Stimulated activated CD4-positive, alpha-beta T cell treated with anti-CD3 and anti-CD28 coated beads, Interleukin-12 subunit alpha, Interleukin-12 subunit beta, amount 100 ng/mL, for 48 hours (primary cell): Measurements from ENCODE around the gene VWF.
"Not testable (repeated sequence)": the region's sequence is repeated elsewhere in the genome, so short reads cannot be mapped to it uniquely, and the experiment has no call there.

ENCODE experiments used
- DNase-seq, 3 donors: peaks; one replicate each; pipeline ENCODE4 v3.0.0-alpha.2; 2020; ENCODE audit warnings: low read depth in 2 of 3, low spot score in 1 of 3

Gene VWF

DNA sequence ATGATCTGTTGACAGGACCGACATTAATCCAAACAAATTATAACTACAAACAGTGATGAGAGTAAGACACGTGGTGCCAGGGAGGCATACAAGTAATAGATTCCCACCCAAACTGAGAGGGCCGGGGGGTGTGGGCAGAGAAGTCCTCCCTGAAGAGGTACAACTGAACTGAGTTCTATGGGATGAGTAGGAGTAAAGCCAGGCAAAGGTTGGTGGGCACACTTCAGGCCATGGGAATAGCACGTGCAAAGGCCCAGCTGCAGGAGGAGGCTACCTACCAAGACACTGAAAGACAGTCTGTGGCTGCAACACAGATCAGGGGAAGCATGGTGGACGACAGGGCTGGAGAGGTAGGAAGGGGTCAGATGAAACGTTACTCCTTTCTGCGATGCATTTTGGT is 22.0 kb upstream of the VWF start:
- DNase-seq, result no peak

- no peak for DNase-seq
These were observed 21.1 kb upstream of the VWF start for GRCh38 chr12:6145564-6145963.

DNA sequence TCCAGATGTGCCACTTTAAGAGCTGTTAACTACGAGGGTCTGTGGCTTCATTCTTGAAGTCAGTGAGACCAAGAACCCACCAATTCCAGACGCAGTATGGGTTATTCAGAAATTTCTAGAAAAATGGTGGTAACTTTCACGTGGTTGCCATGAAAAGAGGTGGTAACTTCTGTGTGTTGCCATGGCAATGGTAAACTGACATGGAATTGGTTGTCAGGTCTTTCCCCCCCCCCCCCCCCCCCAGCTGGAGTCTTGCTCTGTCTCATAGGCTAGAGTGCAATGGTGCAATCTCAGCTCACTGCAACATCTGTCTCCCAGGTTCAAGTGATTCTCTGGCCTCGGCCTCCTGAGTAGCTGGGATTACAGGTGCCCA is 18.8 kb upstream of the VWF start:
- no peak for DNase-seq

DNA sequence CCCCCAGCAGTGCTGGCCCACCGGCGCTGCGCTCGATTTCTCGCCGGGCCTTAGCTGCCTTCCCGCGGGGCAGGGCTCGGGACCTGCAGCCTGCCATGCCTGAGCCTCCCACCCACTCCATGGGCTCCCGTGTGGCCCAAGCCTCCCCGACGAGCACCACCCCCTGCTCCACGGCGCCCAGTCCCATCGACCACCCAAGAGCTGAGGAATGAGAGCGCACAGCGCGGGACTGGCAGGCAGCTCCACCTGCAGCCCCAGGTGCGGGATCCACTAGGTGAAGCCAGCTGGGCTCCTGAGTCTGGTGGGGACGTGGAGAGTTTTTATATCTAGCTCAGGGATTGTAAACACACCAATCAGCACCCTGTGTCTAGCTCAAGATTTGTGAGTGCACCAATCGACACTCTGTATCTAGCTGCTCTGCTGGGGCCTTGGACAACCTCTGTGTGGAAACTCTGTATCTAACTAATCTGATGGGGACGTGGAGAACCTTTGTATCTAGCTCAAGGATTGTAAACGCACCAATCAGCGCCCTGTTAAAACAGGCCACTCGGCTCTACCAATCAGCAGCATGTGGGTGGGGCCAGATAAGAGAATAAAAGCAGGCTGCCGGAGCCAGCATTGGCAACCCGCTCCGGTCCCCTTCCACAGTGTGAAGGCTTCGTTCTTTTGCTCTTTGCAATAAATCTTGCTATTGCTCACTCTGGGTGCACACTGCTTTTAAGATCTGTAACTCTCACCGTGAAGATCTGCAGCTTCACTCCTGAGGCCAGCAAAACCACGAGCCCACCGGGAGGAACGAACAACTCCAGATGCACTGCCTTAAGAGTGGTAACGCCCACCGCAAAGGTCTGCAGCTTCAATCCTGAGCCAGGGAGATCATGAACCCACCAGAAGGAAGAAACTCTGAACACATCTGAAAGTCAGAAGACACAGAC is 18.2 kb upstream of the VWF start:
- DNase-seq, result not testable (repeated sequence)

- not testable (repeated sequence) for DNase-seq
These were observed 17.4 kb upstream of the VWF start for GRCh38 chr12:6141731-6142367.

GRCh38 chr12:6140651-6141447 is 16.4 kb upstream of the VWF start:
- DNase-seq, result peak in 1 of 3 donors; percentile 51

- DNase-seq, result no peak
These were observed 10.6 kb upstream of the VWF start for GRCh38 chr12:6135071-6135470.

- no peak for DNase-seq
These were observed 9.2 kb upstream of the VWF start for GRCh38 chr12:6133642-6134041.

GRCh38 chr12:6132496-6132895 is 8.0 kb upstream of the VWF start:
- no peak for DNase-seq

DNA sequence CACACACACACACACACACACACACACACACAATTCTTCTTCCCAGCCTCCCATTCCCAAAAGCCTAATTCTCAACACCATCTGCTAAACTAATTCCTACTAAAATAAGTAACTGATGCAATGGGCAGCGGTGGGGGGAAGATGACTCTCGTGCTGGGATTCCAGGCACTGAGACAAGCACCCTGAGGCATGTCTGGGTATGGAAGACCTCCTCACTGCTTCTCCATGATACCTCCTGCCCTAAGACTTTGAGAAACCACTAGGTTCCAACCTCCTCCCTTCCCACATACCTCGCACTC is 789 bp upstream of the VWF start:
- DNase-seq, result no peak

- no peak for DNase-seq
These were observed 1.2 kb downstream of the VWF start for GRCh38 chr12:6123258-6123657.

DNA sequence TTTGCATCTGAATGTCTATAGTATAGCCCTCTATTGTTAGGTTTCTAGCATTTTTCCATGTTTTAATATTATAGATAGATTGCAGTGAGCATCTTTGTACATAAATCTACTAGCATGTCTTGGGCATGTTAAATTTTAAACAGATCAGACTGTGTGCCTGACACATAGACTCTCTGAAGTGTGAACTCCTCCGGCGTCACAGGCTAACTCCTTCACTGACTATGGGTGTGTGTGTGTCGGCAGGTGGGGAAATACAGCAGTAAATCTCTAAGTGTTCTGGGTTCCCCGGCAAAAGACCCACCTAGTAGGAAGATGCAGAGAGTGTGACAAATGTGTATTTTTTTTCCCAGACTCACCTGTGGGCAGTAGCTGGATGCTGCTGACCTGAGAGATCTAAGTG is 2.3 kb downstream of the VWF start:
- DNase-seq, result no peak

DNA sequence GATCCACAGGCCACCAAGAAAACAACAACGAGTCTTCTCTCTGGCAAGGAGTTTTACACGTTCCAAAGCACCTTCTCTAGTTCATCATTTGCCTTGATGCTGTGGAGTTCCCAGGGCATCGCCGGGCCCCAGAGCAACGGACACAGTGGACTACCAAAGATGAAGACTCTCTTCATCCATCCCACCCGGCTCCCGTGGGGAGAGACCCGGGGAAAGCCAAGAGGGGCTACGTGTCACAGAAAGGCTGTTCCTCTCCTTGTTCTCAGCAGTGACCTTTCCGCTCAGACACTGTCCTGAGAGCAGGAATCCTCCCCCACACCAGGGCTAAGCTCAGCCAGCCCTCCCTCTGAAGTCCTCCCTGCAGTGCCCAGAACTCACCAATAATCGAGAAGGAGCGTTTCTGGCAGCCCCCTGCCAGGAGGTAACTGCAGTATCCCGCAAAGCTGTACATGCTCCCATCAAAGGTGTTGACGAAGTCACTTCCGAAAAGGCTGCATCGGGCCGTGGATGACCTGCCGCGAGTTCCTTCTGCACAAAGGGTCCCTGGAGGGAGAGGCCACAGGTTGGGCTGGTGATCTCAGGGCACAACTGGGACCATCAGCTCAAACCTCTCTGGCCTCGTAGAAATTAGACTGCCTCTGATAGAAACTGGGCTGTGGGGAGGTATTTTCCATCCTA is 3.5 kb downstream of the VWF start:
- DNase-seq, result no peak

- no peak for DNase-seq
These were observed 5.4 kb downstream of the VWF start for GRCh38 chr12:6118891-6119568.

GRCh38 chr12:6116471-6117021 is 7.9 kb downstream of the VWF start:
- no peak for DNase-seq

GRCh38 chr12:6115389-6115788 is 9.1 kb downstream of the VWF start:
- no peak for DNase-seq

GRCh38 chr12:6114476-6114870 is 10.0 kb downstream of the VWF start:
- no peak for DNase-seq

DNA sequence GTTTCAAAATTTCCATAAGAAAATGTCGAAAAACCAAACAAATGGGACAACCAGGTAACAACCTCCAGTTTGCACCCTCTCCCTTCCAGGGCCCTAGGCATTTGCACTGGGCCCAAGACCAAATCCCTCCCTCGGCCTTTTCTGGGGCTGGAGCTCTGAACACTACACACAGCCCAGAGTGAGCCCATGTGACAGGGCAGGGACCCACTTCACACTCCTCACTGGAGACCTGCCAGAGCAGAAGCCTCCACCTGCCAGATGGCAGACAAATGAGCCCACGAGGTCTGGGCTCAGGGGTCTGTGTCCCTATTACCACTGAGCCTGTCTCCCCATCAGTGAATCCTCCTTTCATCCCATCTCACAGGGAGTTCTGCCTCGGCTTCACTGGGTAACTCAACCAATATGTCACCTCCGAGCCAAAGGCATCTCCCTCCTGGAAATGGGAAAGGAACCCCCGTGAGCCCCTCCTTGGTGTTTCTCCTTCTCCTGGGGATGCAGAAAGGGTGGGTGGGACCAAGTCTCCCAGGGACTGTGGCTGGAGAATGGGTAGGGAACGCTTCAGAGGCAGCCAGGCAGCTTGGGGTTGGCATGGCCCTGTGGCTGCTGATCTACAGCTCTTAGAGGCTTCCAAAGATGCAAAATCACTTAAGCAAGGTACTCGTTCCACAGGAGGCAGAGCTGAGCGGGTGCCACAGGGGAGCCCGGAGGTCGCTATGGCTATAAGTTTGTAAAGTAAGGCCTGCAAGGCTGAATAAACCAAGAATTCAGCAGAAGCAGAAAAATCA is 10.6 kb downstream of the VWF start:
- no peak for DNase-seq

DNA sequence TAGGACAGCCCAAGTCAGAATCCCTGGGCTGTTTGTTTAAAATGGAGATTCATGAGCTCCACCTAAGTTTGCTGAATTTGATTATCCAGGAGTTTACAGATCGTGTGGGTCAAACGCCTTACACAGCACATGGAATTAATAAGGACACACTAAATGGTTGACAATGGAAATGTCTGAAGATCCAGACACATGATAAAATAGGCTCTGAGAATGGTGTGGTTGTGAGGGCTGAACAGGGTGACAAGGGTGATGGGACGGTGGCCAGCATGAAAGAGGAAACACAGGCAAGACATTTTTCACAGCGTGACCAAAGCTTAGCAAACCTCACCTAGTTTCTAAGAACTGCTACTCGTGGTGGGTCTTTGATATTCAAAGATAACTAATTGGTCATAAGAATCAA is 12.5 kb downstream of the VWF start:
- DNase-seq, result no peak

GRCh38 chr12:6110006-6110405 is 14.5 kb downstream of the VWF start:
- DNase-seq, result no peak
